T-cell (primary cell): ENCODE results near the gene CD300LG. TPM values are rescaled to one million over a fixed set of nuclear protein-coding genes. Genes with fewer than 3 reads are reported as not detected.

Experiments used
- ATAC-seq, 4 experiments: fragments of 200-7000 bp in 3 of 4; fragments of 150-1000 bp in 1 of 4; cut with Tn5 transposase; replicated peaks in 1 of 4; 1 replicate in 3 of 4; 2 replicates in 1 of 4; pipeline ENCODE4 v1.10.0; 2021; ENCODE audit warnings: moderate library complexity in 3 of 4, mild to moderate bottlenecking in 2 of 4, moderate number of reproducible peaks in 1 of 4
- CTCF ChIA-PET, 2 donors: fragments of 300-600 bp; sonication (Branson Sonifier 250); formaldehyde crosslinking; loops; one replicate each; lab custom pipeline; 2022; ENCODE audit warnings: antibody characterized with exemption in 2 of 2; lab: Charles Lee
- POLR2A ChIA-PET, 2 donors: fragments of 300-600 bp; sonication (Branson Sonifier 250); formaldehyde crosslinking; loops; one replicate each; lab custom pipeline; 2022; ENCODE audit warnings: antibody characterized with exemption in 2 of 2; lab: Charles Lee
- DNase-seq, 35 experiments: peaks; one replicate each; pipeline versions ENCODE4 v3.0.0 to v3.0.0-alpha.2; 2013 to 2023
- H3K27ac ChIP-seq: one replicate; pipeline ENCODE4 v1.5.1; 2013; ENCODE audit warnings: low read length
- H3K27me3 ChIP-seq, 2 experiments: replicated peaks in 1 of 2; 1 replicate in 1 of 2; 2 replicates in 1 of 2; pipeline versions ENCODE4 v1.6.1 to v1.7.0; 2013; ENCODE audit warnings: low read length in 1 of 2, mixed read lengths in 1 of 2; ENCODE audit not compliant: control insufficient read depth in 2 of 2, insufficient read depth in 2 of 2; ENCODE audit errors: extremely low read depth in 1 of 2
- H3K36me3 ChIP-seq, 2 donors: 1 replicate in 1 of 2; 2 replicates in 1 of 2; pipeline versions ENCODE4 v1.6.1 to v1.7.0; 2013; ENCODE audit warnings: low read length in 1 of 2; ENCODE audit not compliant: control insufficient read depth in 2 of 2, insufficient read depth in 1 of 2; ENCODE audit errors: extremely low read depth in 1 of 2
- H3K4me1 ChIP-seq, 2 experiments: 1 replicate in 1 of 2; 2 replicates in 1 of 2; pipeline versions ENCODE4 v1.6.1 to v1.7.0; 2013; ENCODE audit warnings: low read length in 2 of 2, mixed read lengths in 1 of 2; ENCODE audit not compliant: insufficient read depth in 2 of 2, control insufficient read depth in 1 of 2; ENCODE audit errors: extremely low read depth in 1 of 2
- H3K4me3 ChIP-seq, 2 donors: 1 replicate in 1 of 2; 2 replicates in 1 of 2; pipeline versions ENCODE4 v1.5.1 to v1.7.0; 2013; ENCODE audit warnings: mild to moderate bottlenecking in 2 of 2, low read length in 1 of 2, moderate library complexity in 1 of 2; ENCODE audit not compliant: control insufficient read depth in 1 of 2; ENCODE audit errors: extremely low read depth in 1 of 2
- H3K9me3 ChIP-seq: 2 replicates; pipeline ENCODE4 v1.7.0; 2013
- H3K27ac Mint-ChIP-seq, 2 donors: one replicate each; pipeline ENCODE4 v1.8.0; 2020 to 2021; ENCODE audit warnings: mild to moderate bottlenecking in 2 of 2, mixed read lengths in 2 of 2
- H3K27me3 Mint-ChIP-seq, 2 donors: one replicate each; pipeline ENCODE4 v1.8.0; 2021 to 2022; ENCODE audit warnings: mixed read lengths in 2 of 2
- H3K36me3 Mint-ChIP-seq: one replicate; pipeline ENCODE4 v1.8.0; 2021; ENCODE audit warnings: mixed read lengths
- H3K4me1 Mint-ChIP-seq, 3 donors: one replicate each; pipeline ENCODE4 v1.8.0; 2020 to 2022; ENCODE audit warnings: mixed read lengths in 3 of 3, mild to moderate bottlenecking in 1 of 3
- H3K4me3 Mint-ChIP-seq, 3 donors: one replicate each; pipeline ENCODE4 v1.8.0; 2020 to 2022; ENCODE audit warnings: mild to moderate bottlenecking in 3 of 3, mixed read lengths in 3 of 3, moderate library complexity in 3 of 3
- H3K9me3 Mint-ChIP-seq, 3 donors: one replicate each; pipeline ENCODE4 v1.8.0; 2020 to 2022; ENCODE audit warnings: mixed read lengths in 3 of 3
- WGBS: methylation state at CpG from one replicate; pipeline ENCODE4 v1.1.5; 2013; ENCODE audit warnings: missing lambda C conversion rate; ENCODE audit not compliant: insufficient coverage; 5-methylcytosine and 5-hydroxymethylcytosine counted together
- total RNA-seq, 35 experiments: library from RNA in 6 of 35; stranded (reverse) in 6 of 35; fragments of 120-200 nt in 1 of 35; gene quantifications; one replicate each; pipeline versions ENCODE4 v1.2.1 to v1.2.4 and lab custom pipeline; 2013 to 2026

The CD300LG gene
- total RNA-seq, 5 donors from 2014 or later (not counting 1 experiment from before 2014, with no cell fraction given) = not detected

- H3K9me3 Mint-ChIP-seq = no peaks in the 10 kb centered on the region
- Histone ChIP-seq H3K4me3 (no peak overlapping the region), H3K9me3 (no peaks in the 10 kb centered on the region), H3K36me3 (no peaks in the 10 kb centered on the region), H3K4me1 (no peaks in the 10 kb centered on the region), H3K27ac (no peak overlapping the region), H3K27me3 (peaks cover 0 to 65% of the 10 kb centered on the region in 2 experiments)
- no peak for ATAC-seq
- no peaks in the 10 kb centered on the region for H3K36me3 Mint-ChIP-seq
- H3K27me3 Mint-ChIP-seq = peaks cover 29 to 30% of the 10 kb centered on the region in 2 donors
- ChIA-PET CTCF (no interaction called here), POLR2A (no interaction called here)
- 61% methylated on average over 2 of the region's 7 CpGs for WGBS
- no peaks in the 10 kb centered on the region for H3K4me1 Mint-ChIP-seq
- no peak overlapping the region for H3K4me3 Mint-ChIP-seq
- DNase-seq = no peak
- H3K27ac Mint-ChIP-seq = peak overlapping the region in 1 of 2 donors; percentile 27
Observed at GRCh38 chr17:43853546-43853945, 6.6 kb downstream of the CD300LG start.

DNA sequence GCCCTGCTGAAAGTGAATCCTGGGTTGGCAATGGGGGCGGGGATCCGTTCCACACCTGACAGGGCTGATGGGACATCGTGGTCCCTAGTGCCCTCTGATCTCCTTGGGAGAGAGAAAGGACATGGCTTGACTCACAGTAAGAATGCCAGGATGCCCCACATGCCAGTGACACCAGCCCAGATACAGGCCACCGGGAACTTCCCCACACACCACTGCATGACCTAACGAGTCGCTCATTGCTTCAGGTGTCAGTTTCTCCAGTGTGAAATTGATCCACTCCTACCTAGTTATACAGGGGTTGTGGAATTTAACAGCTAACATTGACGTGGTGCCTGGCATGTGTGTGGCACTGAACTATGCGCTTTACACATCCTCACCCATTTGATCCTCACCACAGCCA is 7.5 kb downstream of the CD300LG start:
- peaks cover 0 to 64% of the 10 kb centered on the region in 2 experiments for H3K27me3 ChIP-seq
- H3K36me3 Mint-ChIP-seq = no peaks in the 10 kb centered on the region
- no peak overlapping the region for H3K27ac Mint-ChIP-seq
- H3K4me1 Mint-ChIP-seq = no peaks in the 10 kb centered on the region
- H3K4me3 ChIP-seq = no peak overlapping the region
- no peaks in the 10 kb centered on the region for H3K9me3 Mint-ChIP-seq
- ChIA-PET POLR2A (no interaction called here), CTCF (no interaction called here)
- H3K9me3 ChIP-seq = no peaks in the 10 kb centered on the region
- H3K36me3 ChIP-seq = no peaks in the 10 kb centered on the region
- no peaks in the 10 kb centered on the region for H3K4me1 ChIP-seq
- H3K27me3 Mint-ChIP-seq = peaks cover 24 to 25% of the 10 kb centered on the region in 2 donors
- 100% methylated on average over 1 of the region's 8 CpGs for WGBS
- ATAC-seq (no peak), DNase-seq (no peak)
- H3K4me3 Mint-ChIP-seq = no peak overlapping the region
- no peak overlapping the region for H3K27ac ChIP-seq

- no peak overlapping the region for H3K27ac ChIP-seq
- H3K4me1 Mint-ChIP-seq = no peaks in the 10 kb centered on the region
- ChIA-PET POLR2A (interaction anchor here in 1 of 2 donors (0.5 kb wide), 1 partner anchor 293 kb away, joined by 3 read pairs; no protein-coding TSS in a partner anchor), CTCF (no interaction called here)
- H3K27me3 Mint-ChIP-seq = peaks cover 20 to 25% of the 10 kb centered on the region in 2 donors
- H3K36me3 ChIP-seq = no peaks in the 10 kb centered on the region
- no peaks in the 10 kb centered on the region for H3K9me3 Mint-ChIP-seq
- H3K4me3 ChIP-seq = no peak overlapping the region
- 91% methylated on average over 7 of the region's 9 CpGs for WGBS
- H3K9me3 ChIP-seq = no peaks in the 10 kb centered on the region
- H3K4me3 Mint-ChIP-seq = no peak overlapping the region
- ATAC-seq (no peak), DNase-seq (no peak)
- no peaks in the 10 kb centered on the region for H3K4me1 ChIP-seq
- no peak overlapping the region for H3K27ac Mint-ChIP-seq
- peaks cover 0 to 66% of the 10 kb centered on the region in 2 experiments for H3K27me3 ChIP-seq
- no peaks in the 10 kb centered on the region for H3K36me3 Mint-ChIP-seq
Observed at GRCh38 chr17:43855061-43855460, 8.1 kb downstream of the CD300LG start.

DNA sequence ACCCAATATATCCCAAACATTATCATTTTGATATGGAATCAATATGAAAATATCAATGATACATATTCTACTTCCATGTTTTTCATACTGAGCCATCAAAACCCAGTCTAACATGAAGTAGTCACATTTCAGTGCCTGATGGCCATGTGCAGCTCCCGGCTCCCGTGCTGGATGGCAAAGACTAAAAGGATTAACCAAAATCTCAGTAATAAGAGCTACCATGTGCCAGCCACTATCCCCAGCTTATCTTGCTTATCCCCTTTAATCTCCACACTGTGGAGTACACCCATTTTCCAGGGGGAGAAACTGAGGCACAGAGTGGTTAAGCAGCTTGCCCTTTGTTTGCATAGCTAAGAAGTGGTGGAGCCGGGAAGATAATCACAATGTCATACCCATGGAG is 9.2 kb downstream of the CD300LG start:
- H3K36me3 Mint-ChIP-seq = no peaks in the 10 kb centered on the region
- Histone ChIP-seq H3K36me3 (no peaks in the 10 kb centered on the region), H3K27me3 (peaks cover 0 to 62% of the 10 kb centered on the region in 2 experiments), H3K4me1 (no peaks in the 10 kb centered on the region), H3K9me3 (no peaks in the 10 kb centered on the region), H3K27ac (no peak overlapping the region), H3K4me3 (no peak overlapping the region)
- H3K27ac Mint-ChIP-seq = no peak overlapping the region
- WGBS = 92% methylated on average over 3 of the region's 3 CpGs
- CTCF ChIA-PET = interaction anchor here in 1 of 2 donors (0.9 kb wide), 1 partner anchor 28 kb away, joined by 3 read pairs; no protein-coding TSS in a partner anchor
- no peak for ATAC-seq
- H3K27me3 Mint-ChIP-seq = peaks cover 18 to 26% of the 10 kb centered on the region in 2 donors
- H3K4me3 Mint-ChIP-seq = no peak overlapping the region
- DNase-seq = no peak
- POLR2A ChIA-PET = no interaction called here
- no peaks in the 10 kb centered on the region for H3K4me1 Mint-ChIP-seq
- no peaks in the 10 kb centered on the region for H3K9me3 Mint-ChIP-seq

DNA sequence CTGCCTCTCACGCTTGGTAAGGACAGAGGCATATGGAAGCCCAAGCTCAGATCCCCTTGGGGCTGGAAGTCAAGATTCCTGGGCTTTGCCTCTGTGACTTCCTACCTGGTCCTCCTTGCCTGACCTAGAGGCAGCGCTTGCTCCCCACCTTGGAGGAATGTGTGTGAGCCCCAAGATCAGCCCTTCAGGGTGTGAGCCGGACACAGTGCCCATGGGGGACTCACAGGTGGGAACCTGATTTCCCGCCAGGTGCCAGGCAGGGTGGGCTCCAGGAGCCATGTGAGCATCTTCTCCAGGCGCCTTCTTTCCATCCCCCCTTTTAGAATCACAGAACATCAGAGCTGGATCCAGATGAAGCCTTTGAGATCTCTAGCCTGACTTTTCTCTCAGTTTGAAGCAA is 10.2 kb downstream of the CD300LG start:
- POLR2A ChIA-PET = no interaction called here
- no peak overlapping the region for H3K27ac ChIP-seq
- peaks cover 11 to 22% of the 10 kb centered on the region in 2 donors for H3K27me3 Mint-ChIP-seq
- 93% methylated on average over 5 of the region's 5 CpGs for WGBS
- H3K36me3 ChIP-seq = no peaks in the 10 kb centered on the region
- CTCF ChIA-PET = interaction anchor here in 1 of 2 donors (0.9 kb wide), 1 partner anchor 27 kb away, joined by 3 read pairs; no protein-coding TSS in a partner anchor
- H3K27me3 ChIP-seq = peaks cover 0 to 65% of the 10 kb centered on the region in 2 experiments
- no peak overlapping the region for H3K4me3 Mint-ChIP-seq
- DNase-seq (no peak), ATAC-seq (no peak)
- H3K36me3 Mint-ChIP-seq = no peaks in the 10 kb centered on the region
- no peaks in the 10 kb centered on the region for H3K9me3 Mint-ChIP-seq
- H3K4me3 ChIP-seq = no peak overlapping the region
- no peaks in the 10 kb centered on the region for H3K9me3 ChIP-seq
- no peak overlapping the region for H3K27ac Mint-ChIP-seq
- H3K4me1 ChIP-seq = no peaks in the 10 kb centered on the region
- H3K4me1 Mint-ChIP-seq = no peaks in the 10 kb centered on the region

DNA sequence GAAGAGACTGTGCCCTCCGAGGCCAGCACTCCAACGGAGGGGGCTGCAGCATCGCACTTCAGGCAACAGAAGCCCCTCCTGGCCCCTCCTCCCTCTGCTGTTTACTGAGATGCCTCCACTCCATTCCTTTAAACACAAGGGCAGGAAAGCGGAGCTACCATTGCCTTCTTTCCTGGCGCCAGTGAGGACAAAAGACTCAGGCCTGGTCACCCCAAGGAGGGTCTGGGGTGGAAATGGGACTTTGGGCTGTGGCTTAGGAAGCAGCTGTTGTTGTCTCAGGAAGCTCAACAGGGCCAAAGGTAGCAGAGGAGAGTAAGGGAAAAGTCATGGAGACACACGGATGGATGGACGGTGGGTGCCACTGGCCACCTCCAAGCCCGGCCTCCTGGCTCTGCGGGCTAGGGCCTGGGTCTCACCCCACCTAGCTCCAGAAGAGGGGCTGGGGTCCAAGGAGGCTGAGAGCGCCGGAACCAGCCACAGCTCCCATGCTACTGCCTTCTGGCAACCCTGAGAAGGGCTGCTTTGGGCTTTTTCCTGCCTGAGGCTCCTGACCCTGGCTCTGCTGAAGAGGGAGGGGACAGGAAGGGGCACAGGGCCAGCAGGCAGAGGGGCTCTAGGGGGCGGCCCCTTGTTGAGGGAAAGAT is 11.1 kb downstream of the CD300LG start:
- ATAC-seq = no peak
- no peaks in the 10 kb centered on the region for H3K36me3 Mint-ChIP-seq
- Histone ChIP-seq H3K27me3 (peaks cover 0 to 59% of the 10 kb centered on the region in 2 experiments), H3K27ac (no peak overlapping the region), H3K4me1 (no peaks in the 10 kb centered on the region), H3K4me3 (no peak overlapping the region), H3K36me3 (no peaks in the 10 kb centered on the region), H3K9me3 (no peaks in the 10 kb centered on the region)
- H3K27ac Mint-ChIP-seq = no peak overlapping the region
- peaks cover 11 to 20% of the 10 kb centered on the region in 2 donors for H3K27me3 Mint-ChIP-seq
- ChIA-PET CTCF (no interaction called here), POLR2A (no interaction called here)
- H3K4me1 Mint-ChIP-seq = no peaks in the 10 kb centered on the region
- no peaks in the 10 kb centered on the region for H3K9me3 Mint-ChIP-seq
- no peak overlapping the region for H3K4me3 Mint-ChIP-seq
- no peak for DNase-seq
- 61% methylated on average over 12 of the region's 12 CpGs for WGBS
